GM12878 (cell line): ENCODE data around the gene ZFAND2B. TPM values are rescaled to one million over a fixed set of nuclear protein-coding genes. Genes with fewer than 3 reads are reported as not detected.

Experiments used
- CHD2 ChIP-seq: IDR thresholded peaks from 2 replicates; pipeline ENCODE4 v1.6.1; 2011; ENCODE audit warnings: low read depth, low read length, improper control_type of control experiment, borderline replicate concordance
- CREB1 ChIP-seq: IDR thresholded peaks from 2 replicates; pipeline ENCODE4 v1.6.1; 2012; ENCODE audit warnings: low read depth, mild to moderate bottlenecking, inconsistent platforms
- EP300 ChIP-seq, 2 experiments: fragments of 150-350 bp in 1 of 2; IDR thresholded peaks; 2 replicates each; pipeline ENCODE4 v1.6.1; 2011 to 2012; ENCODE audit warnings: low read depth in 2 of 2, low read length in 2 of 2, borderline replicate concordance in 1 of 2, improper control_type of control experiment in 1 of 2, inconsistent platforms in 1 of 2; ENCODE audit not compliant: control insufficient read depth in 1 of 2
- FOXK2 ChIP-seq: fragments of 450-650 bp; IDR thresholded peaks from 2 replicates; pipeline ENCODE4 v1.6.1; 2017; ENCODE audit warnings: mild to moderate bottlenecking, moderate library complexity
- HCFC1 ChIP-seq: fragments of 150-350 bp; IDR thresholded peaks from 2 replicates; pipeline ENCODE4 v1.6.1; 2014; ENCODE audit warnings: low read length
- HDGF ChIP-seq: fragments of 450-650 bp; IDR thresholded peaks from 2 replicates; pipeline ENCODE4 v1.6.1; 2016; ENCODE audit warnings: antibody characterized with exemption
- IKZF2 ChIP-seq, 2 experiments: fragments of 450-650 bp; IDR thresholded peaks; 2 replicates each; pipeline ENCODE4 v1.6.1; 2017; ENCODE audit warnings: mild to moderate bottlenecking in 2 of 2, moderate library complexity in 2 of 2
- MEF2B ChIP-seq: fragments of 450-650 bp; IDR thresholded peaks from 2 replicates; pipeline ENCODE4 v1.6.1; 2018; ENCODE audit warnings: mild to moderate bottlenecking, moderate library complexity; ENCODE audit not compliant: partially characterized antibody, poor library complexity, severe bottlenecking
- NBN ChIP-seq: fragments of 450-650 bp; IDR thresholded peaks from 2 replicates; pipeline ENCODE4 v1.6.1; 2016
- NFYB ChIP-seq: IDR thresholded peaks from 2 replicates; pipeline ENCODE4 v1.6.1; 2011; ENCODE audit warnings: low read depth, mild to moderate bottlenecking, low read length, improper control_type of control experiment, moderate library complexity; ENCODE audit not compliant: insufficient read depth
- RBBP5 ChIP-seq: fragments of 200-600 bp; sonication (generic); conservative IDR thresholded peaks from 2 replicates; pipeline ENCODE4 v1.6.1; 2016
- SIN3A ChIP-seq: IDR thresholded peaks from 2 replicates; pipeline ENCODE4 v1.6.1; 2012; ENCODE audit warnings: low read depth, low read length, improper control_type of control experiment
- SP1 ChIP-seq: IDR thresholded peaks from one replicate; pipeline ENCODE4 v1.6.1; 2011; ENCODE audit warnings: low read depth, low read length
- TCF3 ChIP-seq: IDR thresholded peaks from 2 replicates; pipeline ENCODE4 v1.6.1; 2012; ENCODE audit warnings: low read depth, mild to moderate bottlenecking, low read length, borderline replicate concordance; ENCODE audit not compliant: insufficient read depth
- ZNF24 ChIP-seq: fragments of 450-650 bp; IDR thresholded peaks from 2 replicates; pipeline ENCODE4 v1.6.1; 2017; ENCODE audit warnings: antibody characterized with exemption, mild to moderate bottlenecking
- polyA plus RNA-seq, 11 experiments: library from polyadenylated mRNA; depleted of rRNA in 4 of 11; unstranded in 6 of 11; stranded (reverse) in 5 of 11; fragments of >200 nt; fragmentation: Nextera tagmentation in 4 of 11; fragmentation: Illumina TruSeq in 1 of 11; extraction: Ambion mirVana in 4 of 11; extraction: Trizol in 1 of 11; gene quantifications; 1 replicate in 1 of 11; 2 replicates in 10 of 11; pipeline versions ENCODE4 v1.2.1 to v1.2.3, GENCODE V29; 2011 to 2016; ENCODE audit warnings: inconsistent platforms in 2 of 11, missing spikeins in 2 of 11, low read depth in 1 of 11
- total RNA-seq, 4 experiments: library from RNA; depleted of rRNA in 3 of 4; stranded (reverse); fragments of >200 nt in 3 of 4; fragmentation: Illumina TruSeq in 1 of 4; extraction: Trizol in 1 of 4; gene quantifications; 2 replicates each; pipeline versions ENCODE4 v1.2.1 to v1.2.3, GENCODE V29; 2013 to 2021
- TF ChIP-seq, protein P1 (sequence below): fragments of 450-650 bp; IDR thresholded peaks from 2 replicates; pipeline ENCODE4 v1.6.1; 2017; ENCODE audit warnings: mild to moderate bottlenecking, moderate library complexity
- TF ChIP-seq, protein P2 (sequence below): fragments of 450-650 bp; IDR thresholded peaks from 2 replicates; pipeline ENCODE4 v1.6.1; 2018; ENCODE audit warnings: mild to moderate bottlenecking, low read depth, moderate library complexity; ENCODE audit not compliant: partially characterized antibody
- TF ChIP-seq, protein P3 (sequence below): IDR thresholded peaks from 2 replicates; pipeline ENCODE4 v1.6.1; 2011; ENCODE audit warnings: low read depth, low read length, improper control_type of control experiment, borderline replicate concordance
- TF ChIP-seq, protein P4 (sequence below): fragments of 450-650 bp; IDR thresholded peaks from 2 replicates; pipeline ENCODE4 v1.6.1; 2016; ENCODE audit warnings: mild to moderate bottlenecking

ZFAND2B gene
- total and polyA plus RNA-seq, 10 of the 15 experiments (the other 5 are each of a cell fraction or from before 2014, with no cell fraction given) = 5.4 to 28.1 (median 22.4) TPM

DNA sequence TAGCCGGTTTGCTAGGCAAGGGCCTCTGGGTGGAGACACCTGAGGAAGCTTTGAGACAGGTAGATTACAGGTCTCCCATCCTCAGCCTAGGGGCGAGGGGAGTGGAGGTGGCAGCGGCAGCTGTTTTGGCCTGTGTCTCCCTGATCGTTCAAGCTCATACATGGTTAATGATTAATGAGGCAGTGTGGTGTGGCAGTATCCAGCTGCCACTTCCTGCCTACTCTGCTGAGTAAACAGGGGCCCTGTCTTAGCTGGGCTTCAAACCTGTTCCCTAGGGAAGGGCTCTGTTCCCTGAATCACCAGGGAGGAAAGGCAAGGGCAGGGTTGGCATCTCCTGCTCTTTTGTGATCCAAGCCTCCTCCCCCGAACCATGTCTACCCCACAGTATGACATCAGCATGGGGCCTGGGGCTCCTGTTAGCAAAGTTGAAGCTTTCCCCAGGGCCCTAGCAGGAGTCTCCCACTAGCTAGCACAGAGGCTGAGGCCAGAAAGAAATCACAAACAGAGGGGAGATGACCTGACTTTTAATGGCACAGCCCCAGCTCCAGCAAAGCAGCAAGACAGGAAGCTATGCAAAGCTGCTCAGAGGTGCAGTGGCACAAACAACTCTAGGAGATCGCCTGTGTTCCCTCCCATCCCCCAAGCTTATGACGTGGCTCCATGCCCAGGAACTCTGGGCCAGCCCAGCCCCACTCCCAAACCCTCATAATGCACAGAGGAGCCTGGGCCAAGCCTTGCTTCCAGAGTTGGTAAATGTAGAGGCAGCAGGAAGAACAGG, 42.8 kb downstream of the ZFAND2B start (continued):
- TF ChIP-seq, protein P1, sequence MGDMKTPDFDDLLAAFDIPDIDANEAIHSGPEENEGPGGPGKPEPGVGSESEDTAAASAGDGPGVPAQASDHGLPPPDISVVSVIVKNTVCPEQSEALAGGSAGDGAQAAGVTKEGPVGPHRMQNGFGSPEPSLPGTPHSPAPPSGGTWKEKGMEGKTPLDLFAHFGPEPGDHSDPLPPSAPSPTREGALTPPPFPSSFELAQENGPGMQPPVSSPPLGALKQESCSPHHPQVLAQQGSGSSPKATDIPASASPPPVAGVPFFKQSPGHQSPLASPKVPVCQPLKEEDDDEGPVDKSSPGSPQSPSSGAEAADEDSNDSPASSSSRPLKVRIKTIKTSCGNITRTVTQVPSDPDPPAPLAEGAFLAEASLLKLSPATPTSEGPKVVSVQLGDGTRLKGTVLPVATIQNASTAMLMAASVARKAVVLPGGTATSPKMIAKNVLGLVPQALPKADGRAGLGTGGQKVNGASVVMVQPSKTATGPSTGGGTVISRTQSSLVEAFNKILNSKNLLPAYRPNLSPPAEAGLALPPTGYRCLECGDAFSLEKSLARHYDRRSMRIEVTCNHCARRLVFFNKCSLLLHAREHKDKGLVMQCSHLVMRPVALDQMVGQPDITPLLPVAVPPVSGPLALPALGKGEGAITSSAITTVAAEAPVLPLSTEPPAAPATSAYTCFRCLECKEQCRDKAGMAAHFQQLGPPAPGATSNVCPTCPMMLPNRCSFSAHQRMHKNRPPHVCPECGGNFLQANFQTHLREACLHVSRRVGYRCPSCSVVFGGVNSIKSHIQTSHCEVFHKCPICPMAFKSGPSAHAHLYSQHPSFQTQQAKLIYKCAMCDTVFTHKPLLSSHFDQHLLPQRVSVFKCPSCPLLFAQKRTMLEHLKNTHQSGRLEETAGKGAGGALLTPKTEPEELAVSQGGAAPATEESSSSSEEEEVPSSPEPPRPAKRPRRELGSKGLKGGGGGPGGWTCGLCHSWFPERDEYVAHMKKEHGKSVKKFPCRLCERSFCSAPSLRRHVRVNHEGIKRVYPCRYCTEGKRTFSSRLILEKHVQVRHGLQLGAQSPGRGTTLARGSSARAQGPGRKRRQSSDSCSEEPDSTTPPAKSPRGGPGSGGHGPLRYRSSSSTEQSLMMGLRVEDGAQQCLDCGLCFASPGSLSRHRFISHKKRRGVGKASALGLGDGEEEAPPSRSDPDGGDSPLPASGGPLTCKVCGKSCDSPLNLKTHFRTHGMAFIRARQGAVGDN = peak; percentile 82
- TF ChIP-seq, protein P2, sequence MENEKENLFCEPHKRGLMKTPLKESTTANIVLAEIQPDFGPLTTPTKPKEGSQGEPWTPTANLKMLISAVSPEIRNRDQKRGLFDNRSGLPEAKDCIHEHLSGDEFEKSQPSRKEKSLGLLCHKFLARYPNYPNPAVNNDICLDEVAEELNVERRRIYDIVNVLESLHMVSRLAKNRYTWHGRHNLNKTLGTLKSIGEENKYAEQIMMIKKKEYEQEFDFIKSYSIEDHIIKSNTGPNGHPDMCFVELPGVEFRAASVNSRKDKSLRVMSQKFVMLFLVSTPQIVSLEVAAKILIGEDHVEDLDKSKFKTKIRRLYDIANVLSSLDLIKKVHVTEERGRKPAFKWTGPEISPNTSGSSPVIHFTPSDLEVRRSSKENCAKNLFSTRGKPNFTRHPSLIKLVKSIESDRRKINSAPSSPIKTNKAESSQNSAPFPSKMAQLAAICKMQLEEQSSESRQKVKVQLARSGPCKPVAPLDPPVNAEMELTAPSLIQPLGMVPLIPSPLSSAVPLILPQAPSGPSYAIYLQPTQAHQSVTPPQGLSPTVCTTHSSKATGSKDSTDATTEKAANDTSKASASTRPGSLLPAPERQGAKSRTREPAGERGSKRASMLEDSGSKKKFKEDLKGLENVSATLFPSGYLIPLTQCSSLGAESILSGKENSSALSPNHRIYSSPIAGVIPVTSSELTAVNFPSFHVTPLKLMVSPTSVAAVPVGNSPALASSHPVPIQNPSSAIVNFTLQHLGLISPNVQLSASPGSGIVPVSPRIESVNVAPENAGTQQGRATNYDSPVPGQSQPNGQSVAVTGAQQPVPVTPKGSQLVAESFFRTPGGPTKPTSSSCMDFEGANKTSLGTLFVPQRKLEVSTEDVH = peak; percentile 44
- TF ChIP-seq, protein P3, sequence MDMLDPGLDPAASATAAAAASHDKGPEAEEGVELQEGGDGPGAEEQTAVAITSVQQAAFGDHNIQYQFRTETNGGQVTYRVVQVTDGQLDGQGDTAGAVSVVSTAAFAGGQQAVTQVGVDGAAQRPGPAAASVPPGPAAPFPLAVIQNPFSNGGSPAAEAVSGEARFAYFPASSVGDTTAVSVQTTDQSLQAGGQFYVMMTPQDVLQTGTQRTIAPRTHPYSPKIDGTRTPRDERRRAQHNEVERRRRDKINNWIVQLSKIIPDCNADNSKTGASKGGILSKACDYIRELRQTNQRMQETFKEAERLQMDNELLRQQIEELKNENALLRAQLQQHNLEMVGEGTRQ = no peak
- TF ChIP-seq TCF3 = peak; percentile 65; the same call in 1 of the 2 replicates
- TF ChIP-seq, protein P4, sequence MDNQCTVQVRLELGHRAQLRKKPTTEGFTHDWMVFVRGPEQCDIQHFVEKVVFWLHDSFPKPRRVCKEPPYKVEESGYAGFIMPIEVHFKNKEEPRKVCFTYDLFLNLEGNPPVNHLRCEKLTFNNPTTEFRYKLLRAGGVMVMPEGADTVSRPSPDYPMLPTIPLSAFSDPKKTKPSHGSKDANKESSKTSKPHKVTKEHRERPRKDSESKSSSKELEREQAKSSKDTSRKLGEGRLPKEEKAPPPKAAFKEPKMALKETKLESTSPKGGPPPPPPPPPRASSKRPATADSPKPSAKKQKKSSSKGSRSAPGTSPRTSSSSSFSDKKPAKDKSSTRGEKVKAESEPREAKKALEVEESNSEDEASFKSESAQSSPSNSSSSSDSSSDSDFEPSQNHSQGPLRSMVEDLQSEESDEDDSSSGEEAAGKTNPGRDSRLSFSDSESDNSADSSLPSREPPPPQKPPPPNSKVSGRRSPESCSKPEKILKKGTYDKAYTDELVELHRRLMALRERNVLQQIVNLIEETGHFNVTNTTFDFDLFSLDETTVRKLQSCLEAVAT = 0 out of 2 replicates have a peak, but pooled peaks have one; percentile 52
- peak; percentile 53; the same call in 1 of the 2 replicates for TF ChIP-seq HDGF
- no peak for TF ChIP-seq SP1
- peak; percentile 68; the same call in 1 of the 2 replicates for TF ChIP-seq CHD2
- peak; percentile 76; the same call in 1 of the 2 replicates for TF ChIP-seq CREB1
- peak; percentile 41 to 61; a peak in 3 of 4 replicates for TF ChIP-seq EP300 (IDR thresholded peaks at IDR 0.05; ENCODE audit: borderline replicate concordance in 1 of 2, control insufficient read depth in 1 of 2, low read depth in 2 of 2, low read length in 2 of 2)
- TF ChIP-seq HCFC1 = peak; percentile 22; the same call in 1 of the 2 replicates
- TF ChIP-seq NFYB = no peak
- peak; percentile 48; the same call in 1 of the 2 replicates for TF ChIP-seq ZNF24
- no peak for TF ChIP-seq RBBP5
- peak; percentile 92 for TF ChIP-seq MEF2B
- peak; percentile 91 to 94 for TF ChIP-seq IKZF2 (IDR thresholded peaks at IDR 0.05)
- TF ChIP-seq FOXK2 = peak; percentile 76
- peak; percentile 90 for TF ChIP-seq NBN
- 0 out of 2 replicates have a peak, but pooled peaks have one; percentile 28 for TF ChIP-seq SIN3A
